Stimulated activated CD4-positive, alpha-beta T cell treated with anti-CD3 and anti-CD28 coated beads, Interleukin-12 subunit alpha, Interleukin-12 subunit beta, amount 100 ng/mL, for 48 hours (primary cell): ENCODE data around the gene ACSF2.
"Not testable (repeated sequence)": the region's sequence is repeated elsewhere in the genome, so short reads cannot be mapped to it uniquely, and the experiment has no call there.

Source experiments
- DNase-seq, 3 donors: peaks; one replicate each; pipeline ENCODE4 v3.0.0-alpha.2; 2020; ENCODE audit warnings: low read depth in 2 of 3, low spot score in 1 of 3

ACSF2 gene

DNA sequence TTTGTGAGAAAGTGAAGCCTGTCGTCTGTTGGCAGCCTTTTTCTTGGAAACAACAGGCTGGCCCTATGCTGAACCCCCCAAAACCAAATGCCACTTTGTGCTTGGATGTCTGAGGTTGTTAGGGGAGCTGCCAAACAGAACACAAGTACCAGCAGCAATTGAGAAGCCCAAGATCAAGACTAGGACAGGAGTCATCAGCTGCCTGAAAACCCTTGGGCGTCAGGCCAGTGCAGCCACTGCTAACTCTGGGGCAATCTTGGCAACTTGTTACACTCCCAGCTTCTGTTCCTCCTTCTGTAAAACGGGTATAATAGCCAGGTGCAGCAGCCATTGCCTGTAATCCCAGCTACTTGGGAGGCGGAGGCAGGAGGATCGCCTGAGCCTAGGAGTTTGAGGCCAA, 19.4 kb upstream of the ACSF2 start:
- DNase-seq, result no peak

DNA sequence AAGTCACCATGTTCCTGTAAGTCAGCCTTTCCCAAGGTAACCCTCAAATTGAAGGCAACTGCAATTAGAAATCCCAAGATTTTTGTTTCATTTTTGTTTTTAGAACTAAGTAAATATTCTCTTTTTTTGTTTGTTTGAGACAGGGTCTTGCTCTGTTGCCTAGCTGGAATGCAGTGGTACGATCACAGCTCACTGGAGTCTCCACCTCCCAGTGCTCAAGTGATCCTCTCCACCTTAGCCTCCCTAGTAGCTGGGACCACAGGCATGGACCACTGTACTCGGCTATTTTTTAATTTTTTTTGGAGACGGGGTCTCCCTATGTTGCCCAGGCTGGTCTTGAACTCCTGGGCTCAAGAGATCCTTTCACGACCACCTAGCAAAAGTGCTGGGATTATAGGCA, 18.1 kb upstream of the ACSF2 start:
- no peak for DNase-seq

DNA sequence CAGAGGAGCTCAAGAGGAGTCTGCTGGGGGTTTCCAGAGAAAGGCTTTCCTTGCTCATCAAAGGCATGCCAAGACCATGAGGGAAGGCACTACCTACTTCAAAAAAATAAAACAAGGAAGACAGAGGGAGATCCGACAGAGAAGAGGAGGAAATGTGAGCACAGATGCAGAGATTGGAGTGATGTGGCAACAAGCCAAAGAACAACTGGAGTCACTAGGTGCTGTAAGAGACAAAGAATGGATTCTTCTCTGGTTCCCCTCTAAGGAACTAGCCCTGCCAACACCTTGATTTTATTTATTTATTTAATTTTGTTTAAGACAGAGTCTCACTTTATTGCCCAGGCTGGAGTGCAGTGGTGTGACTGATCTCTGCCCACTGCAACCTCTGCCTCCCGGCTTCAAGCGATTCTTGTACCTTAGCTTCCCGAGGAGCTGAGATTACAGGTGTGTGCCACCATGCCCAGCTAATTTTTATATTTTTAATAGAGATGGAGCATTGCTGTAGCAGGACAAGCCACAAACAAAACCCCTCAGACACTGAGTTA, 13.8 kb upstream of the ACSF2 start:
- no peak for DNase-seq

DNA sequence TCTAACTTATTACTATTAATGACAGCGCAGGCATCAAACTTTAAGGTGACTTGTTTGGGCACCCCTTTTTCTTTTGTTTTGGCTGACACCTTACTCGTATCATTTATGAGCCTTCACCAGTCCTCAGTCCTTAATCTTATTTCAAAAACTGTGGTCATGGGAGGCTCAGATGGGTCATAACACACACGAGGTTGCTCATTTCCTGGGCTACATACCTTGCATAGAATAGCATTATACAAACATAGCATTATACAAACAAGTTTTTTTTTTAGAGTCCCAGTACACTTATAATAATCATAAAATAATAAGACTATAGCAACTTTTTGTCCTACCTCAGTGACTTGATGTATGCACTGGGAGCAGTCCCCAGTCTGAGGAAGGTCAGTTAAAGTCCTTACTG, 11.2 kb upstream of the ACSF2 start:
- DNase-seq, result no peak

DNA sequence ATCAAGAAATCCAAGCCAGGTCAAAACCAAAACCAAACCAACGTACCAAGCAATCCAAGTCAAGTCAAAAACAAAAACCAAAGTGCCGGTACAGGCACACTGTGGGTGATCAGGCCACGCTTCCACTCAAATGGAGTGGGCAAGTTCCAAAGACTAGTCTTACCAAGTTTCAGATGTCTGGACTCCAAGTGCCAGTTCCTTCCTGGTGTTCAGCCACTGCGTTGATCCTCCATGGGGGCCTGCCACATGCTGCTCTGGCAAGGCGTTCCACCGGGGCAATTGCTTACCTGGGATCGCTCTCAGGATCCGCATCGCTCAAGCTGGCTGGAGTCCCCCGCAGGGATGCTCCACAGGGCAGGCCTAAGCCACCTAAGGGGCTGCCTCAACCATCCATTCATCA, 6.4 kb upstream of the ACSF2 start:
- DNase-seq, result not testable (repeated sequence)

DNA sequence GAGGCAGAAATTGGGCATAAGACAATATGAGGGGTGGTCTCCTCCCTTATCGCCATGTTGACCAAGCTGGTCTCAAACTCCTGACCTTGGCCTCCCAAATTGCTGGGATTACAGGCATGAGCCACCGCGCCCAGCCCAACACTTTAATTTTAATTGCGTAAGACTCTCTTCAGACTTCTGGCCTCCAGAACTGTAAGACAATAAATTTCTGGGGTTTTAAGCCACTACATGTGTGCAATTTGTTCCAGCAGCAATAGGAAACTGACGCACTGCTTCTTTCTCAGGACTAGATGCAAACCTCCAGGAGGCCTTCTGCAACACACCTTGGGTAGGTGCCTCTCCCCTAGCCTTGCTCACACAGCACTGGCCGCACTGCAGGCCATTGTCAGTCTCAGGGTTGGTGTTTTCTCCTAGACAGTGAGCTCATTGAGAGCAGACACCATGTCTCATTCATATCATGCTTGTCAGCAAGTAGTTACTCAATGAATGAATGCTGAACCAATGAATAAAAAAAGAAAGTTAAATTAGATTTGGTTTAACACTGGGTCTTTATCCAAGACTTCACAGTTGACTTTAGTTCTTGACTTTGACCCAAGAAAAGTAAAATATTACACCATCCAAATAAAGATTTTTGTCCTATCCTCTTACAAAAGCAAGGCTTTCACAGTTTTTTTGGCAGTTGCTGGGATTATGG, 5.5 kb upstream of the ACSF2 start:
- DNase-seq, result no peak

DNA sequence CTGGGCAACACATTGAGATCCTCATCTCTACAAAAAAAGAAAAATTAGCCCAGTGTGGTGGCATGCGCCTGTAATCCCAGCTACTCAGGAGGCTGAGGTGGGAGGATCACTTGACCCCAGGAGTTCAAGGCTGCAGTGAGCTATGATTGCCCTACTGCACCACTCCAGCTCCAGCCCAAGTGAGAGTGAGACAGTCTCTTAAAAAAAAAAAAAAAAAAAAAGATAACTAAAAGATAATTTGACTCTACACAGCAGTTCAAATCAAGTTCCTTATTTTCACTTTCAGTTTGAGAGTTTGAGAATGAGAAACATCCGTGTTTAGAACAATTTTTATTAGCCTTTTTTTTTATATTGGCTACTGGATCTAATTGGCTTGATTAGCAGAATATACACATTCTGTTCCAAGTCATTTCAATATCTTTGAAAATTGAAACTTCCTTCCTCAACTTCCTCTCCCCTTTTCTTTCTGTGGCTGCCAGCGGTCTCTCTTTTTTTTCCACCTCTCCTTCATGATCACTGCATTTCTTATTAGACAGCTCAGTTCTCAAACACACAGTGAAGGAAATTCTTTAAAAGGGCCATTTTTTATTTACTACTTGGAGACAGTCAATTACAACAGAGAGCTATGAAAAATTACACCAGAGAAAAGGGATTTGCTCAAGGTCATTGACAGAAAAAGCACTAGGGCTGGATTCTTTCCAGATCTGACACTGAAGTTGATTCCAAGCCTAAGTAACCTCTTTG, 4.5 kb upstream of the ACSF2 start:
- DNase-seq, result no peak

DNA sequence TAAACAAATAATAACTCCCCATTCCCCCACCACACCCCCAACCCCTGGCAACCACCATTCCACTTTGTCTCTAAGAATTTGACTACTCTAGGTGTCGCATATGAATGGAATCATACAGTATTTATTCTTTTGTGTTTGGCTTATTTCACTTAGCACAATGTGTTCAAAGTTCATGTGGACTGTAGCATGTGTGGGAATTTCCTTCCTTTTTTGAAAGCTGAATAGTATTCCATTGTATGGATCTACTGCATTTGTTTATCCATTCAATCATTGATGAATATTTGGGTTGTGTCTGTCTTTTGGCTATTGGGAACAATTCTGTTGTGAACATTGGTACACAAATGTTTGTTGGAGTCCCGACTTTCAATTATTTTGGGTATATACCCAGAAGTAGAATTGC, 3.3 kb upstream of the ACSF2 start:
- DNase-seq, result no peak

DNA sequence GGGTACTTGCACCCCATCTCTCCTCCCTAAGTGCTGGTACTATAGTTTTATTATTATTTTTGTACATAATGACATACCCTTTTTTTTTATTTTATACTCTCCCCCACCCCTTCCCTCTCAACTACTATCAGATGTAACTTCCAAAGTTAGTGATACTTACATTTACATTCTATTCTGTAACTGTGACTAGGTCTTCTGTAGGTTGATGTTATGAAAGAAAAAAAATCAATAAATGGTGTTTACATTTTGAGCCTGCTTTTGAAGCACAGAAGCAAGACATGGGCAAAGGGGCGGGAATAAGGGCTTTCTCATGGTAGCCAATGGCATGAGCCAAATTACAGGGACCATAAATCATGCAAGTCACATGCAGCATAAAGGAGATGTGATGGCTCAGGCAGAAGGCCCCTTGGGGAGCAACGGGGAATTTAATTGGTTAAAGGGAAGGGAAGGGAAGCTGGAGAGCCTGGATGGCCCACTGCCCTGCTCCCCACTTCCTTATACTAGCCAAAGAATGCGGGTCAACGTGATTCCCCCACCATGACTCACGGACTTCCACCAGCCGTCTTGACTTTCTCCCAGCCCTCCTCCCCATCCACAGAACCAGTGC, 2.4 kb upstream of the ACSF2 start:
- DNase-seq, result no peak

DNA sequence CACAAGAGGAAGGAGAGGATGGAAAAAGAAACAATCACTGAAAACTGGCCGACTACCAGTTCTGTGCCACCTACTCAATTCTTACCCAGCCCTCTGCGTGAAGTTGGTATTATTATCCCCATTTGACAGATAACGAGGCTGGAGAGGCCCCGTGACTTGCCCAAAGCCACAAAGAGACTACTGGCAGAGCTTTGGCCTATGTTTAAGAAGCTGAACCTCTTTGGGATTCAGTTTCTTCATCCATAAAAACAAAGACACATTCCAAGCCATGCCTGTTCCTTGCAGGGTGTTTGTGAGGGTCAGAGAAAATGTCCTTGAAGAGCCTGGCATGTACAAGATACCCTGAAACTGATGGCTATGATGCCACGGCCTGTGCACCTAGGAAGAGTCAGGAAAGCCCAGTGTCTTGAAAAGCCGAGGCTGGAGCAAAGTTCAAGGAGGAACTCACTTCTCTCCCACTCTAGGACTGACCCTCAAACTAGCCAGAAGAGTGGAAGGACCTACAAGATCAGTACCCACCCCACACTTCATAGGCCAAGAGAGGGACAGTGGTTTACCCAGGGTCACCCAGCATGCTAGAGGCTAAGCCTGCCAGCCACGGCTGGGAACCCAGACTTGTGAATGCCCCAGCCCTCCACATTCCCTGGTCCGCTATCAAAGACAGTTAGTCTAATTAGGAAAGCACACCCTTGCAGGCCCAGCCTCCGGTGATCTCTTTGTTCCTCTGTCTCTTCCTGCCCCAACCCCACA, 1.6 kb upstream of the ACSF2 start:
- no peak for DNase-seq

DNA sequence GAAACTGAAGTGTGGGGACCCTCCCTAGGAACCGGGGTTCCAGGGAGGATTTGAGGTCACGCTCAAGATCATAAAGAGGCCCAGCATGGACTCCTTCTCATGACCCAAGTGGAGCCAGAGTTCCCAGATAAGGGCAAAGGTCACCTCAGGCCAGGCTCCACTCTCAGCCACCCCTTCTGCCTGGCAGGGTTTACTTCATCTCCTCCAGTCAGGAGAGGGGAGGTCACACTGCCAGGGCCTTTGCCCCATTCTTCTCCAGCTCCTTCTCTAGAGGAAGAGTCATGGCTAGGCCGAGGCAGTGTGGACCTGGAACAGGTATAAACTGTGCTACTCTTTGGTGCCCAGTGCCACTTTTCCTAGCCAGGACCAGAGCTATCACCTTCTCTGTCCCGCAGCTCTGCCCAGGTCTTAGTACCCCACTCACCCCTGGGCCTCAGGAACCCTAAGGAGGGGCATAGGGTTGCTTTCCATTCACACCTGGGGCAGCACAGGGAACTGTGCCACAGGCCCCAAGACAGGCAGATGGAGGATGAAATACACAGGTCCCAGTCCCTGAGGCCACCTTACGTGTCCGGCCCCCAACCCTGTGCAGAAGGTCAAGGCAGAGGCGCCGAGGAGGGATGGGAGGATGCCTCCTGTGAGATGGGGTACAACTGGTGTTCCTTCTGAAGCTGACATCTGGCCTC, 879 bp upstream of the ACSF2 start:
- DNase-seq, result no peak

DNA sequence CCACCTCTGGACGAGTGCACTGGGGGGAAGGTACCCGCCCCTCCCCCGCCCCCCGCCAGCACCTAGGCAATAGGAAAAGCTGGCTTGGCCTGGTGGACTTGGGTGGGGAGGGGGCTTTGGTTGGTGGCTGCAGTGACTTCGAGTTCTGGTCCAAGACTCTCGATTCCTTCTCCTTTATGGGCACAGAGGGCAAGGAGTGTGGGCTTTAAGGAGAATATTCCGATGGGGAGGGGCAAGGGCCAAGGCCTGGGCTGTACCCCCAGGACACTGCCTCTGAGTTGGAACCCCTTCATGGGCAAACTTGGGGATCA, 409 bp downstream of the ACSF2 start:
- DNase-seq, result no peak

DNA sequence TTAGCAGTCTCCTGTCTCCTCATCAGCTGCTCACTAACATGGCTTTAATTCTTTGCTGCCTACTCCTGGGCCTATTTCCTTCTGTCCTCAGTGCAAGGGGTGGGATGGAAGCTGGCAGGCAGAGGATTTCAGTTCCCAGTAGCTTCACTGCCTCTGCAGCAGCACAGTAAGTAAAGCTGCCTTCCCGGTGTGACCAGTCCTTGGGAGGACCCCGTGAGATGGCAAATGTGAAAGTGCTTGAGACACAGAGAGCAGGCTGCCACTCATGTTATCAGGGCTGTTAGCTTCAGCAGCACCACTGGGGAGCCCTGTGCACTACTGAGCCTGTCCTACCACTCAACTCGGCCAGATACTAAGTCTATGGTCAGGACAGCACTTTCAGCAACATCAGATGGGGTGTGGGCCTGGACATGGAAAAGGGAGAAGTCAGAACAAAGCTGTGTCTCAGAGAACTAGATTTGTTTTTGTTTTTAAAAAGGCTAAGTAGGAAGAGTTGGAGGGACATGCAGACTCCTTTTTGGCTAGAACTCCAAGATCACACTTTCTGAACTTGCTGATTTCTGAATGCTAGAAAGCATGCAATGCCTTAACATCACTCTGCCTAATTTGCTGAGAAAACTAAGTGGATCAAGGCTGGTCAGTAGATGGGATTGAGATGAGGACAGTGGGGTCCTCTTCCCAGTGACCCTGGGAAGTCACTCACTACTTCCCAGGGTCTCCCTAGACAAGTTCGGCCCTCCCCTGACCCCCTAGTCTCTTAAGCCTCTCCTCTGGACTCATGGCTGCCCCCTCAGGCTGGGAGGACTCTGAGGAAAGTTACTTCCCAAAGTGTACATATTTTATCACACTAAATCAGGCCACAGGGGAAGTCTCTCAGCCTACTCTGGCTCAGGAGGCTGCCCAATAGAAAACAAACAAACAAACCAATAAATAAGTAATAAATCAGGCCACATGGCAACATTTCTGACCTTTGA, 1.1 kb downstream of the ACSF2 start:
- no peak for DNase-seq

DNA sequence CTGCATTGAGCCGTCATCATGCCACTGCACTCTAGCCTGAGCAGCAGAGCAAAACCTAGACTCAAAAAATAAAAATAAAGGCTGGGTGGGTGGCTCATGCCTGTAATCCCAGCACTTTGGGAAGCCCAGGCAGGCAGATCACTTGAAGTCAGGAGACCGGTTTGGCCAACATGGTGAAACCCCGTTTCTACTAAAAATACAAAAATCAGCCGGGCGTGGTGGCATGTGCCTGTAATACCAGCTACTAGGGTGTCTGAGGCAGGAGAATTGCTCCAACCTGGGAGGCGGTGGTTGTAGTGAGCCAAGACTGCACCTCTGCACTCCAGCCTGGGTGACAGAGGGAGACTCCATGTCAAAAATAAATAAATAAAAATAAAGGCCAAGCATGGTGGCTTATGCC, 2.1 kb downstream of the ACSF2 start:
- DNase-seq, result not testable (repeated sequence)

DNA sequence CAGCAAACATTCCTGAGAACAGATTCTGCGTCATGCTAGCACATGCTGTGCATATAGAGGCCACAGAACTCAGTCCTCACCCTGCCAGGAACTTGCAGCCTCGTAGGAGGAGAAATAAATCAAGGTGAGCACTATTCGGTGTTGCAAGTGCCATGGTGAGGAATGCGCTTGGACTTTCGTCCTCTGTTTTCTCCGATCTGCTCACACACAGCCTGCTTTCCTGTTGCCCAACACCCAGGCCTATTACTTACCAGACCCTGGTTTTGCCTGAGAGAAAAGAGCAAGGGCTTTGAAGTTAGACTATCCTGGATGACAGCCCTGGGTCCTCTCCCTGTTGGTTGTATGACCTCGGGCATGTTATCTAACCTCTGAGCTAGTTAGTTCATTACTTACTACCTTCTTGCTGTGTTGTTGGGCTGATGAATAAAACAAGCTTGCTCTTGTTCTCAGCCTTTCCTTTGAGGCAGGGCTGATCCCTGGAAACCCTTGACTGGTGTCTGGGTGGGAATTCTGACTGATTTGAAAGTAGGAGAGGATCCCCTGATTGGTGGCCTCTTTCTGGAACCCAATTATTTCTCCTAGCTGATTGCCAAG, 2.9 kb downstream of the ACSF2 start:
- DNase-seq, result no peak

DNA sequence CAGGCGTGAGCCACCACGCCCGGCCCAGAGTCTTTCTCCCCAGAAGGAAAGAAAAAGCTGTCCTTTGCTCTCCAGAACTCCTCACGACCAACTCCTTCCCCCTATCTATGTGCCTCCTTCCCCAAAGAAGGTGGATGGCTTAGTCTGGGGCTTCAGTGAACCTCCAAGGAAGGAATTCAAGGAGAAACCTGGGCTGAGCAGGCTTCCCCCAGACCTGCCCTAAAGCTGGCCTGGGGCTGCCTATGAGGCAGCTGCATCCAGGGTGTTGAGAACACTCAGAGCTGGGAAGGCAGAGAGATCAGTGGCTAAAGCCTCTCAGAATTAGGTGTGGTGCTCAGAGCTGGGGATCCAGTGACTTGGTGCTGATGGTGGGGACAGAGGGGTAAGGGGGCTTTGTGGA, 3.8 kb downstream of the ACSF2 start:
- DNase-seq, result no peak

DNA sequence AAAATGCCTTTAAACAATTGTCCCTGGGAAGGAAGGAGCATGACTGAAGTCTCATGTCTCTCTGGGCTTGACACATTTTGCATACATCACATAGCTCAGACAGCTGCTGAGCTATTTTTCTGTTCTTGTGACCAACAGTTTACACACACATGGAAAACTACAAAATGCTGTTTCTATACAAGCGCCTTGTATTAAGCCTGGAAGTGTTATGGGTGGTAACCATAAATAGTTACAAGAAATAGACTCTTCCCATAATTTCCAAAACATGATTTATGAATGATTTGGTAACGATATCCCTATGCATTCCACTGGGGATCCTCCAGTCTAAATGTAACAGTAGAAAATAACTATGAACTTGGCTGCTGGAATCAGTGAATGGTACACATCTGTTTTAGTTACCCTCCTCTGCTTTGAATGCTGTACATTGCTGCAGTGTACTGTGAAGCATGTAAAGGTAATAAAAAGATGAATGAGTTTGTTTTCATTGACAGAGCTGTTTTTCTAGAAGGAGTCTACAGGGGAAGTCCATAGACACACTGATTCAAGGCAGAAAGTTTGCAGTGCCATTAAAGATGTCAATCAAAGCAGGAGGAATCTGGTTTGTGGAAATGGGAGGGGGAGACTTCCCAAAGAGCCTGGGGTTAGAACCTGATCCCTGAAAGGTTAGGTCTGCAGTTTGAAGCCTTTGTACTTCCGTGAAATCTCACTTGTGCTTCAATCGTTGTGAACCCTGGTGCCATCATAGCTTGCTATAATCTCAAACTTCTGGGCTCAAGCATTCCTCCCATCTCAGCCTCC, 5.0 kb downstream of the ACSF2 start:
- no peak for DNase-seq

DNA sequence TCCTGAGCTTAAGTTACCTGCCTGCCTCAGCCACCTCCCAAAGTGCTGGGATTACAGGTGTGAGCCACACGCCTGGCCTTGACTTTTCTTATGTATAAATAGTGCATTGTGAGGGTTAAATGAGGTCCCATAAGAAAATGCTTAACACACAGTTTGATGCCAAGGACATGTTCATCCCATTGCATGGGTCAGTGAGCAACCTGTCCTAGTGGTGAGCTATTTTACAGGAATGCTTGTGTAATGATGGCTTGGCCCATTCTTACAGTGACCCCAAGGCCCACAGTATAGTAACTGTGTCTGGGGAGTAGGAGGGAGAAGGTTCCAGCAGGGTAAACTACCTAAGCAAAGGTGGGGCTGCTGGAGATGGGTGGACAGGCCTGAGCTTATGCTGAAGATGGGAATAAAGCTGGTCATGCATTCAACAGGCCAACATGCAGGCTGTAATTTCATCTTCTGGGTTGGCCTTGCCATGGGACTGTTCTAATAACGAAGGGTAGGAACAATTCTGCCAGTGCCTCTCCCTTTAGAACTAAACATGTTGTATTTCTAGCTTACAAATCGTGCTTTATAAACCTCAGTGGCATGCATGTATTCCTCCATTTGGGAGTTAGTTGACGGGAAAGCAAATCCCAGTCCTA, 6.2 kb downstream of the ACSF2 start:
- DNase-seq, result no peak
